ENCODE data around the gene PLA1A.

The PLA1A gene

GRCh38 chr3:119553823-119554415 lies 43.8 kb upstream of the PLA1A start:
- TF ChIP-seq FOXP2 (optimal IDR thresholded peaks at IDR 0.05; ENCODE audit: borderline replicate concordance, extremely low read depth, extremely low read length, insufficient read depth), result no peak
- TF ChIP-seq POLR2AphosphoS5 (IDR thresholded peaks at IDR 0.05; ENCODE audit: low read depth, low read length), result no peak
- no peak for TF ChIP-seq TAF1 (IDR thresholded peaks at IDR 0.05; ENCODE audit: borderline replicate concordance, insufficient read depth, low read length)
- TF ChIP-seq REST (IDR thresholded peaks at IDR 0.05; ENCODE audit: insufficient read depth in 1 of 2, low read depth in 2 of 2, low read length in 2 of 2), result no peak
- TF ChIP-seq SIN3A (IDR thresholded peaks at IDR 0.05; ENCODE audit: borderline replicate concordance, insufficient read depth, low read length), result no peak

- TF ChIP-seq POLR2AphosphoS5 (IDR thresholded peaks at IDR 0.05; ENCODE audit: low read depth, low read length), result no peak
- TF ChIP-seq TAF1 (IDR thresholded peaks at IDR 0.05; ENCODE audit: borderline replicate concordance, insufficient read depth, low read length), result no peak
- TF ChIP-seq REST (IDR thresholded peaks at IDR 0.05; ENCODE audit: insufficient read depth in 1 of 2, low read depth in 2 of 2, low read length in 2 of 2), result no peak
- TF ChIP-seq FOXP2 (optimal IDR thresholded peaks at IDR 0.05; ENCODE audit: borderline replicate concordance, extremely low read depth, extremely low read length, insufficient read depth), result no peak
- TF ChIP-seq SIN3A (IDR thresholded peaks at IDR 0.05; ENCODE audit: borderline replicate concordance, insufficient read depth, low read length), result no peak
Observed at GRCh38 chr3:119555309-119555735, 42.4 kb upstream of the PLA1A start.

GRCh38 chr3:119555929-119556328 lies 41.8 kb upstream of the PLA1A start:
- TF ChIP-seq TAF1 (IDR thresholded peaks at IDR 0.05; ENCODE audit: borderline replicate concordance, insufficient read depth, low read length) (no peak), POLR2AphosphoS5 (IDR thresholded peaks at IDR 0.05; ENCODE audit: low read depth, low read length) (no peak), FOXP2 (optimal IDR thresholded peaks at IDR 0.05; ENCODE audit: borderline replicate concordance, extremely low read depth, extremely low read length, insufficient read depth) (no peak), SIN3A (IDR thresholded peaks at IDR 0.05; ENCODE audit: borderline replicate concordance, insufficient read depth, low read length) (no peak), REST (IDR thresholded peaks at IDR 0.05; ENCODE audit: insufficient read depth in 1 of 2, low read depth in 2 of 2, low read length in 2 of 2) (no peak)

- TF ChIP-seq REST (IDR thresholded peaks at IDR 0.05; ENCODE audit: insufficient read depth in 1 of 2, low read depth in 2 of 2, low read length in 2 of 2) (no peak), FOXP2 (optimal IDR thresholded peaks at IDR 0.05; ENCODE audit: borderline replicate concordance, extremely low read depth, extremely low read length, insufficient read depth) (no peak), SIN3A (IDR thresholded peaks at IDR 0.05; ENCODE audit: borderline replicate concordance, insufficient read depth, low read length) (no peak), POLR2AphosphoS5 (IDR thresholded peaks at IDR 0.05; ENCODE audit: low read depth, low read length) (no peak), TAF1 (IDR thresholded peaks at IDR 0.05; ENCODE audit: borderline replicate concordance, insufficient read depth, low read length) (no peak)
Observed at GRCh38 chr3:119557192-119557876, 40.4 kb upstream of the PLA1A start.
